HCT116 (cell line): ENCODE measurements around the gene ANXA2. TPM values are rescaled to one million over a fixed set of nuclear protein-coding genes. Genes with fewer than 3 reads are reported as not detected.

ENCODE experiments used
- ATAC-seq: fragments of 200-7000 bp; cut with Tn5 transposase; 2 replicates; pipeline ENCODE4 v1.9.1; 2020; ENCODE audit warnings: mild to moderate bottlenecking, moderate library complexity
- BruUV-seq: library from RNA; stranded (reverse); fragments of 400-500 nt; replicated peaks from 2 replicates; lab custom pipeline; 2021; lab: Mats Ljungman, UMichigan
- CTCF ChIA-PET: fragments of 300-600 bp; sonication (Branson Sonifier 250); formaldehyde crosslinking; loops from one replicate; lab custom pipeline; 2021; ENCODE audit warnings: antibody characterized with exemption; lab: Charles Lee
- POLR2A ChIA-PET: fragments of 300-600, 350-600 bp; sonication (Branson Sonifier 250); formaldehyde crosslinking; loops from one replicate; lab custom pipeline; 2021; ENCODE audit warnings: antibody characterized with exemption; lab: Charles Lee
- RAD21 ChIA-PET, 2 experiments: fragments of 300-600 bp; sonication (Branson Sonifier 250); formaldehyde crosslinking; loops; one replicate each; lab custom pipeline; 2023; ENCODE audit warnings: low total read pairs in 2 of 2; ENCODE audit not compliant: uncharacterized antibody in 2 of 2, unreplicated experiment in 2 of 2, low non-redundant PET in 1 of 2; lab: Charles Lee
- DNase-seq: peaks from one replicate; pipeline ENCODE4 v3.0.0-alpha.2; 2010; ENCODE audit warnings: low read depth, low spot score
- H2AFZ ChIP-seq: fragments of 200-600 bp; shearing (Covaris generic), sonication (generic); 2 replicates; pipeline ENCODE4 v1.6.1; 2017; ENCODE audit warnings: low read depth, mixed run types, mixed read lengths, antibody characterized with exemption, low read length; ENCODE audit not compliant: poor library complexity, severe bottlenecking
- H3K27ac ChIP-seq: 2 replicates; pipeline ENCODE4 v1.5.1; 2012; ENCODE audit warnings: low read depth, low read length
- H3K27me3 ChIP-seq: fragments of 200-600 bp; sonication (generic); 2 replicates; pipeline ENCODE4 v1.6.1; 2016; ENCODE audit warnings: mixed run types, low read length, mixed read lengths; ENCODE audit not compliant: insufficient read depth
- H3K36me3 ChIP-seq, 2 experiments: fragments of 200-500 bp in 1 of 2; fragments of 200-600 bp in 1 of 2; sonication (Bioruptor generic) in 1 of 2; sonication (generic) in 1 of 2; 2 replicates each; pipeline versions ENCODE4 v1.5.1 to v1.6.1; 2014 to 2016; ENCODE audit warnings: low read length in 2 of 2, inconsistent platforms in 1 of 2, mixed read lengths in 1 of 2, mixed run types in 1 of 2; ENCODE audit not compliant: insufficient read depth in 2 of 2, control insufficient read depth in 1 of 2
- H3K4me1 ChIP-seq, 2 experiments: fragments of 200-600 bp in 1 of 2; sonication (generic) in 1 of 2; 2 replicates each; pipeline versions ENCODE4 v1.5.1 to v1.6.1; 2012 to 2017; ENCODE audit warnings: low read length in 2 of 2, inconsistent platforms in 1 of 2, mild to moderate bottlenecking in 1 of 2, mixed read lengths in 1 of 2, mixed run types in 1 of 2, moderate library complexity in 1 of 2; ENCODE audit not compliant: insufficient read depth in 2 of 2, control insufficient read depth in 1 of 2
- H3K4me2 ChIP-seq: fragments of 200-600 bp; sonication (generic); 2 replicates; pipeline ENCODE4 v1.6.1; 2017; ENCODE audit warnings: mixed run types, low read length, mixed read lengths
- H3K4me3 ChIP-seq, 2 experiments: fragments of 200-600 bp in 1 of 2; sonication (generic) in 1 of 2; replicated peaks in 1 of 2; 2 replicates each; pipeline ENCODE4 v1.5.1; 2011 to 2016; ENCODE audit warnings: low read length in 2 of 2, control low read depth in 1 of 2, low read depth in 1 of 2, mild to moderate bottlenecking in 1 of 2, mixed read lengths in 1 of 2, mixed run types in 1 of 2
- H3K79me2 ChIP-seq: fragments of 200-600 bp; sonication (generic); 2 replicates; pipeline ENCODE4 v1.6.1; 2017; ENCODE audit warnings: mild to moderate bottlenecking, mixed run types, low read length, moderate library complexity, mixed read lengths; ENCODE audit not compliant: insufficient read depth
- H3K9ac ChIP-seq: fragments of 200-600 bp; sonication (generic); 2 replicates; pipeline ENCODE4 v1.6.1; 2016; ENCODE audit warnings: low read length, mixed read lengths
- H3K9me2 ChIP-seq: fragments of 200-600 bp; sonication (generic), shearing (Covaris generic); 2 replicates; pipeline ENCODE4 v1.6.1; 2017; ENCODE audit warnings: mixed run types, mild to moderate bottlenecking, moderate library complexity; ENCODE audit not compliant: insufficient read depth
- H3K9me3 ChIP-seq, 2 experiments: fragments of 200-500 bp in 1 of 2; fragments of 200-600 bp in 1 of 2; sonication (Bioruptor generic) in 1 of 2; sonication (generic) in 1 of 2; 2 replicates each; pipeline ENCODE4 v1.6.1; 2014 to 2017; ENCODE audit warnings: low read length in 2 of 2, mixed read lengths in 2 of 2, inconsistent platforms in 1 of 2, low read depth in 1 of 2, mild to moderate bottlenecking in 1 of 2, mixed run types in 1 of 2, moderate library complexity in 1 of 2; ENCODE audit not compliant: control insufficient read depth in 1 of 2, insufficient read depth in 1 of 2
- H4K20me1 ChIP-seq: fragments of 200-600 bp; sonication (generic), shearing (Covaris generic); 2 replicates; pipeline ENCODE4 v1.6.1; 2017; ENCODE audit warnings: mixed run types, mild to moderate bottlenecking, moderate library complexity; ENCODE audit not compliant: insufficient read depth
- ATF3 ChIP-seq: IDR thresholded peaks from 2 replicates; pipeline ENCODE4 v1.6.1; 2012
- CEBPB ChIP-seq: IDR thresholded peaks from 2 replicates; pipeline ENCODE4 v1.6.1; 2012; ENCODE audit warnings: low read depth
- CTCF ChIP-seq, 3 experiments: fragments of 200-600 bp in 1 of 3; sonication (generic) in 1 of 3; IDR thresholded peaks in 2 of 3; conservative IDR thresholded peaks in 1 of 3; 2 replicates each; pipeline ENCODE4 v1.5.1; 2012 to 2017; ENCODE audit warnings: low read depth in 2 of 3, low read length in 2 of 3, antibody characterized with exemption in 1 of 3, borderline replicate concordance in 1 of 3, control low read depth in 1 of 3, mild to moderate bottlenecking in 1 of 3, mixed read lengths in 1 of 3, mixed run types in 1 of 3, moderate library complexity in 1 of 3; ENCODE audit not compliant: insufficient read depth in 1 of 3
- EGR1 ChIP-seq: IDR thresholded peaks from 2 replicates; pipeline ENCODE4 v1.6.1; 2012; ENCODE audit warnings: low read depth
- ELF1 ChIP-seq: IDR thresholded peaks from 2 replicates; pipeline ENCODE4 v1.6.1; 2012; ENCODE audit warnings: low read depth, borderline replicate concordance
- EZH2 ChIP-seq: fragments of 200-600 bp; sonication (generic); IDR thresholded peaks from 2 replicates; pipeline ENCODE4 v1.6.1; 2017; ENCODE audit warnings: antibody characterized with exemption, mixed run types
- EZH2phosphoT487 ChIP-seq: fragments of 200-600 bp; IDR thresholded peaks from 2 replicates; pipeline ENCODE4 v1.6.1; 2018; ENCODE audit warnings: antibody characterized with exemption, borderline replicate concordance
- FOSL1 ChIP-seq: IDR thresholded peaks from 2 replicates; pipeline ENCODE4 v1.6.1; 2012; ENCODE audit warnings: low read depth
- JUND ChIP-seq: IDR thresholded peaks from 2 replicates; pipeline ENCODE4 v1.6.1; 2012
- MAX ChIP-seq: IDR thresholded peaks from 2 replicates; pipeline ENCODE4 v1.6.1; 2012
- POLR2AphosphoS5 ChIP-seq: IDR thresholded peaks from 2 replicates; pipeline ENCODE4 v1.6.1; 2011; ENCODE audit warnings: mild to moderate bottlenecking, low read depth, low read length, moderate library complexity
- RAD21 ChIP-seq: IDR thresholded peaks from 2 replicates; pipeline ENCODE4 v1.6.1; 2012; ENCODE audit warnings: low read depth, mild to moderate bottlenecking
- REST ChIP-seq: IDR thresholded peaks from 2 replicates; pipeline ENCODE4 v1.6.1; 2012; ENCODE audit warnings: low read depth
- SIN3A ChIP-seq: IDR thresholded peaks from 2 replicates; pipeline ENCODE4 v1.6.1; 2012; ENCODE audit warnings: low read depth
- SP1 ChIP-seq: IDR thresholded peaks from 2 replicates; pipeline ENCODE4 v1.6.1; 2012; ENCODE audit warnings: low read depth
- TCF7L2 ChIP-seq: IDR thresholded peaks from 2 replicates; pipeline ENCODE4 v1.7.0; 2011; ENCODE audit warnings: borderline replicate concordance, inconsistent platforms; ENCODE audit not compliant: insufficient read depth, insufficient read length; ENCODE audit errors: extremely low read depth
- YY1 ChIP-seq: IDR thresholded peaks from 2 replicates; pipeline ENCODE4 v1.6.1; 2011; ENCODE audit warnings: low read length, low read depth, moderate library complexity, mild to moderate bottlenecking; ENCODE audit not compliant: insufficient replicate concordance; ENCODE audit errors: extremely low read depth
- ZBTB33 ChIP-seq: IDR thresholded peaks from 2 replicates; pipeline ENCODE4 v1.6.1; 2011; ENCODE audit warnings: mild to moderate bottlenecking, low read length, moderate library complexity; ENCODE audit not compliant: insufficient replicate concordance; ENCODE audit errors: extremely low read depth
- ZFX ChIP-seq: fragments of 450-650 bp; IDR thresholded peaks from 2 replicates; pipeline ENCODE4 v1.6.1; 2017
- ZNF274 ChIP-seq: fragments of 200-500 bp; sonication (Bioruptor generic); IDR thresholded peaks from 2 replicates; pipeline ENCODE4 v1.6.1; 2014; ENCODE audit warnings: mild to moderate bottlenecking, low read depth, low read length, inconsistent platforms
- intact Hi-C: fragments of 100-400 bp; cut with micrococcal nuclease; formaldehyde crosslinking; loops from 2 replicates; pipeline ENCODE4 v1.10.0; 2022
- total RNA-seq: library from RNA; stranded (reverse); gene quantifications from one replicate; pipeline ENCODE4 v1.2.1, GENCODE V29; 2021; ENCODE audit not compliant: unreplicated experiment

Gene ANXA2
- total RNA-seq, 1 experiment from 2014 or later = 1,298 TPM

- no peaks in the 10 kb centered on the region for H3K9me3 ChIP-seq
- no peaks in the 10 kb centered on the region for H3K9me2 ChIP-seq
- intact Hi-C loops = loop anchor here (5.0 kb wide), 1 partner anchor 105 kb away; the partner anchor contains the start of gene ICE2
- no peak overlapping the region for H3K4me3 ChIP-seq
- peak overlapping the region; percentile 65 for H3K4me2 ChIP-seq
- H3K9ac ChIP-seq = peak overlapping the region; percentile 63
- BruUV-seq = no TSS peak
- CTCF ChIA-PET = no interaction called here
- peak overlapping the region; percentile 93 for H3K27ac ChIP-seq
- no peak for ATAC-seq
- no peak overlapping the region for H2AFZ ChIP-seq
- no peak for TF ChIP-seq FOSL1
- no peak for TF ChIP-seq JUND
- no peak for TF ChIP-seq CTCF (IDR thresholded peaks at IDR 0.05 in 2 of 3, conservative IDR thresholded peaks at IDR 0.05 in 1 of 3; ENCODE audit: borderline replicate concordance in 1 of 3, insufficient read depth in 1 of 3, low read depth in 2 of 3, low read length in 2 of 3)
- TF ChIP-seq EZH2 = no peak
- TF ChIP-seq POLR2AphosphoS5 = no peak
- no peak for TF ChIP-seq ZNF274
- TF ChIP-seq SP1 = no peak
- TF ChIP-seq ATF3 = no peak
- TF ChIP-seq YY1 = no peak
- no peak for TF ChIP-seq SIN3A
- TF ChIP-seq CEBPB = no peak
- no peak for TF ChIP-seq REST
- TF ChIP-seq EGR1 = no peak
- no peak for TF ChIP-seq ZBTB33
- no peak for TF ChIP-seq MAX
- TF ChIP-seq ZFX = no peak
- TF ChIP-seq TCF7L2 = no peak
- TF ChIP-seq RAD21 = no peak
- TF ChIP-seq EZH2phosphoT487 = no peak
- TF ChIP-seq ELF1 = no peak
- RAD21 ChIA-PET = no interaction called here
- no peaks in the 10 kb centered on the region for H4K20me1 ChIP-seq
- DNase-seq = no peak
- peaks cover 9 to 57% of the 10 kb centered on the region in 2 experiments; a peak in 3 of 4 replicates for H3K36me3 ChIP-seq
- no peaks in the 10 kb centered on the region for H3K27me3 ChIP-seq
- peaks cover 96% of the 10 kb centered on the region for H3K79me2 ChIP-seq
- peaks cover 87 to 96% of the 10 kb centered on the region in 2 experiments for H3K4me1 ChIP-seq
- POLR2A ChIA-PET = interaction anchor here (2.3 to 8.0 kb wide), 3 partner anchors 9 to 25 kb away, joined by 5 to 70 read pairs (median 49); partner anchors contain the start of gene ANXA2
These were observed 25.0 kb downstream of the ANXA2 start for GRCh38 chr15:60372756-60373155.
